ENCODE measurements around the gene IL17A. TPM values are rescaled to one million over a fixed set of nuclear protein-coding genes. Genes with fewer than 3 reads are reported as not detected.

IL17A gene
- total and polyA plus RNA-seq, 10 donors, result not detected

DNA sequence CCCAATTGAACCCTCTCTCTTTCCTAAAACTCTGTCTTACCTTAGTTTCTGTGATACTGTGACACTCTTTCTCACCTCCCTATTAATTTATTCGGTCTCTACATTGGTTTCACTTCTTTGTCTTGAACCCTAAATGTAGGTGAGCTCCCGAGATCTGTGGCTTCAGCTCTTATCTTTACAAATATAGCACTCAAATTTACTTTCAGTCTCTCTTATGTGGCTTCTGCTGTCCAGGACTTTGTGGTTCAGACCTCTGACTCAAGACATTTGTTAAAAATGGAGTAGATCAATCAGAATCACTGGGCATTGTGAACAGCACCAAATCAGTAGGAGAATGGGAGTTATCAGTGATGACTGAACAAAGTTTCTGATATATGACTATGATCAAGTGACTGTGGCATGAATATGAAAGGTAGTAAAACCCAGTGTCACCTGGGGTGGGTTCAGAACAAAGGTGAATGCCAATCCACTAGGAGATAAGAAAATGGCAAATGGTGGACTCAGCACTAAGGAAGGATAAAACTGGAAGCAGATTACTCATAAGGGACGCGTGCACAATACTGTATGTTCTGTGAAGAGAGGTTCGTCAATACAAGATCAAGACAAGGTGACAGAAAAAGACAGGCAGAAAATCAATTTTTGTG lies 30.9 kb downstream of the IL17A start:
- whole genome bisulfite sequencing, 5 donors, result 81 to 86% (median 84%) methylated on average over 5 of the region's 5 CpGs
- no peaks in the 10 kb centered on the region for H3K36me3 ChIP-seq
- no peak overlapping the region for H3K27ac ChIP-seq
- TF ChIP-seq, protein P1, sequence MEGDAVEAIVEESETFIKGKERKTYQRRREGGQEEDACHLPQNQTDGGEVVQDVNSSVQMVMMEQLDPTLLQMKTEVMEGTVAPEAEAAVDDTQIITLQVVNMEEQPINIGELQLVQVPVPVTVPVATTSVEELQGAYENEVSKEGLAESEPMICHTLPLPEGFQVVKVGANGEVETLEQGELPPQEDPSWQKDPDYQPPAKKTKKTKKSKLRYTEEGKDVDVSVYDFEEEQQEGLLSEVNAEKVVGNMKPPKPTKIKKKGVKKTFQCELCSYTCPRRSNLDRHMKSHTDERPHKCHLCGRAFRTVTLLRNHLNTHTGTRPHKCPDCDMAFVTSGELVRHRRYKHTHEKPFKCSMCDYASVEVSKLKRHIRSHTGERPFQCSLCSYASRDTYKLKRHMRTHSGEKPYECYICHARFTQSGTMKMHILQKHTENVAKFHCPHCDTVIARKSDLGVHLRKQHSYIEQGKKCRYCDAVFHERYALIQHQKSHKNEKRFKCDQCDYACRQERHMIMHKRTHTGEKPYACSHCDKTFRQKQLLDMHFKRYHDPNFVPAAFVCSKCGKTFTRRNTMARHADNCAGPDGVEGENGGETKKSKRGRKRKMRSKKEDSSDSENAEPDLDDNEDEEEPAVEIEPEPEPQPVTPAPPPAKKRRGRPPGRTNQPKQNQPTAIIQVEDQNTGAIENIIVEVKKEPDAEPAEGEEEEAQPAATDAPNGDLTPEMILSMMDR (IDR thresholded peaks at IDR 0.05 in 8 of 11, conservative IDR thresholded peaks at IDR 0.05 in 3 of 11), result no peak
- no peak for TF ChIP-seq POLR2A (IDR thresholded peaks at IDR 0.05)
- TF ChIP-seq POLR2AphosphoS5 (IDR thresholded peaks at IDR 0.05), result no peak
- H3K27me3 ChIP-seq (replicated peaks in 1 of 7), result no peaks in the 10 kb centered on the region
- DNase-seq, result no peak
- H3K9me3 ChIP-seq, result no peaks in the 10 kb centered on the region
- intact Hi-C loops (cut with DNase I; ENCODE audit: low total_unique reads), result no loop called here
- no peak overlapping the region for H3K4me3 ChIP-seq
- no peaks in the 10 kb centered on the region for H3K4me1 ChIP-seq

DNA sequence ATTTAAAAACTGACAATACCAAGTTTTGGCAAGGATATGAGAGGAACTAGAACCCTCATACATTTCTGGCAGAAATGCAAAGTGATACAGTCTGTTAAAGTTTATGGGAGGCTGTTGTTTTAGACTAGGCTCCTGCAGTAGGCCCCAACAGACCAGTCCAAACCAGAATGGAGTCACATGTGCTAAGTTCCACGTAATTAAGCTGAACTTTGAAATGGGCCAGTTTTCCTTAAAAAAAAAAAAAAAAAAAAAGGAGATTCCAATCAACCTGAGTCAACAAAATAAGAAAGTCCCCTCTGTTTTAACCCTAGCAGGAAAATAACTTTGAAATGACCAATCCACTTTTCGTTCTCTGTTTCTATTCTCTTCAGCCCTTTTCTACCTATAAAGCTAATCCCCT lies 31.6 kb downstream of the IL17A start:
- Histone ChIP-seq H3K4me3 (no peak overlapping the region), H3K9me3 (no peaks in the 10 kb centered on the region), H3K4me1 (no peaks in the 10 kb centered on the region), H3K27ac (no peak overlapping the region), H3K36me3 (no peaks in the 10 kb centered on the region), H3K27me3 (replicated peaks in 1 of 7) (no peaks in the 10 kb centered on the region)
- intact Hi-C loops (cut with DNase I; ENCODE audit: low total_unique reads), result no loop called here
- no peak for TF ChIP-seq POLR2A (IDR thresholded peaks at IDR 0.05)
- TF ChIP-seq, protein P1 (IDR thresholded peaks at IDR 0.05 in 8 of 11, conservative IDR thresholded peaks at IDR 0.05 in 3 of 11), result no peak
- TF ChIP-seq POLR2AphosphoS5 (IDR thresholded peaks at IDR 0.05), result no peak
- WGBS, 5 donors, result 83 to 97% (median 94%) methylated on average over 2 of the region's 2 CpGs
- no peak for DNase-seq

DNA sequence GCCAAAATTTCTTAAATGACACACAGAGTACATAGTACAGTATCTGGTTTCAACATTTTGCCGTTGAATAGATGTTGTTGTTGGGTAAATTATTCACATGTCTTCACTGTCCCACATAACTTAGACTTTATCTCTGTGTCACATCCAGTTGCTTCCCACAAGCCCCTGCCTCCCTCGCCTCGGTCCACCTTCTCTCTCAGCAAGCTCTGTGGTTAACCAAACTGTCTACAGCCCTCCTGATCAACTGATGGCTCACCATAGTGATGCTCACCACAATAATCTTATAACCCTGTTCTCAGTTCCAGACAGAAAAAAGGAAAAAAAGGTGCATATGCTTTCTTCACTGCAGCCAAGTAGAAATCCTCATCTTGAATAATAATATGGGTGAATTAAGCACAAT lies 35.1 kb downstream of the IL17A start:
- no peak overlapping the region for H3K27ac ChIP-seq
- no peak for DNase-seq
- H3K9me3 ChIP-seq, result no peaks in the 10 kb centered on the region
- no peaks in the 10 kb centered on the region for H3K4me1 ChIP-seq
- TF ChIP-seq, protein P1 (IDR thresholded peaks at IDR 0.05 in 8 of 11, conservative IDR thresholded peaks at IDR 0.05 in 3 of 11), result no peak
- no peak for TF ChIP-seq POLR2A (IDR thresholded peaks at IDR 0.05)
- no peak for TF ChIP-seq POLR2AphosphoS5 (IDR thresholded peaks at IDR 0.05)
- 18 to 37% (median 32%) methylated on average over 3 of the region's 3 CpGs for WGBS, 5 donors
- no peak overlapping the region for H3K4me3 ChIP-seq
- intact Hi-C loops (cut with DNase I; ENCODE audit: low total_unique reads), result no loop called here
- H3K27me3 ChIP-seq (replicated peaks in 1 of 7), result no peaks in the 10 kb centered on the region
- no peaks in the 10 kb centered on the region for H3K36me3 ChIP-seq

DNA sequence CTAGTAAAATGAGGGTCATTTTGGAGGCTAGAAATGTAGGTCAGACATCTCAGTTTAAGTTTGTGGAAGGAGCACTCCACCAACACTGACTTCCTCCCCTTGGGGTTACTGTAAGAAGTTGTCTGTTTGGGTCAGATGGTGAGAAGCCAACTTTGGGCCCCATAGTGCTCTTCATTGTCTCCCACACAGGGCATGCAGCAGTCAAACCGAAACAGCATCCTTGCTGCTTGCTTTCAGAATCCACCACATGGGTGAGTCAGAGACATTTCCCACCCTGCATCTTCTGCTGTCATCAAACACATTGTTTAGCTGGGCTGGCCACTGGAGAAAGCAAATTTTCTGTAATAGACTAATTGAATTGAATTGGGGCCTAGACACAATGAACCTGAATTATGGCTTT lies 41.3 kb downstream of the IL17A start:
- intact Hi-C loops (cut with DNase I; ENCODE audit: low total_unique reads), result no loop called here
- Histone ChIP-seq H3K4me1 (no peaks in the 10 kb centered on the region), H3K36me3 (no peaks in the 10 kb centered on the region), H3K27ac (no peak overlapping the region), H3K4me3 (no peak overlapping the region), H3K27me3 (replicated peaks in 1 of 7) (no peaks in the 10 kb centered on the region), H3K9me3 (no peaks in the 10 kb centered on the region)
- no peak for DNase-seq
- whole genome bisulfite sequencing, 5 donors, result 46 to 81% (median 67%) methylated on average over 1 of the region's 1 CpG
- TF ChIP-seq POLR2AphosphoS5 (IDR thresholded peaks at IDR 0.05) (no peak), POLR2A (IDR thresholded peaks at IDR 0.05) (no peak)
- TF ChIP-seq, protein P1 (IDR thresholded peaks at IDR 0.05 in 8 of 11, conservative IDR thresholded peaks at IDR 0.05 in 3 of 11), result no peak

Data from spleen (tissue), 11 donors.